Naive thymus-derived CD4-positive, alpha-beta T cell (primary cell): ENCODE measurements around the gene CPNE9. TPM values are rescaled to one million over a fixed set of nuclear protein-coding genes. Genes with fewer than 3 reads are reported as not detected.

Experiments
- ATAC-seq: fragments of 150-1000 bp; cut with Tn5 transposase; 2 replicates; pipeline ENCODE4 v1.10.0; 2021; ENCODE audit warnings: mild to moderate bottlenecking, moderate library complexity
- CTCF ChIA-PET: fragments of 350-600 bp; sonication (Branson Sonifier 250); formaldehyde crosslinking; loops from one replicate; lab custom pipeline; 2021; ENCODE audit warnings: antibody characterized with exemption; lab: Charles Lee
- POLR2A ChIA-PET: fragments of 350-600 bp; sonication (Branson Sonifier 250); formaldehyde crosslinking; loops from one replicate; lab custom pipeline; 2021; ENCODE audit warnings: antibody characterized with exemption, inconsistent platforms; lab: Charles Lee
- DNase-seq, 9 donors: peaks; one replicate each; pipeline versions ENCODE4 v3.0.0 to v3.0.0-alpha.2; 2020 to 2022; ENCODE audit warnings: mixed read lengths in 1 of 9
- H3K27ac ChIP-seq: one replicate; pipeline ENCODE4 v1.7.0; 2013; ENCODE audit warnings: mild to moderate bottlenecking, low read depth, low read length, moderate library complexity
- H3K27me3 ChIP-seq, 2 donors: one replicate each; pipeline ENCODE4 v1.7.0; 2013; ENCODE audit warnings: low read length in 2 of 2, mild to moderate bottlenecking in 2 of 2, moderate library complexity in 2 of 2; ENCODE audit not compliant: control insufficient read depth in 2 of 2, insufficient read depth in 2 of 2
- H3K36me3 ChIP-seq, 3 experiments: 1 replicate in 2 of 3; 2 replicates in 1 of 3; pipeline ENCODE4 v1.7.0; 2013; ENCODE audit warnings: low read length in 3 of 3, mild to moderate bottlenecking in 3 of 3, moderate library complexity in 1 of 3; ENCODE audit not compliant: insufficient read depth in 3 of 3, control insufficient read depth in 2 of 3
- H3K4me1 ChIP-seq, 2 donors: one replicate each; pipeline ENCODE4 v1.7.0; 2013; ENCODE audit warnings: low read length in 2 of 2, mild to moderate bottlenecking in 2 of 2, moderate library complexity in 1 of 2; ENCODE audit not compliant: control insufficient read depth in 2 of 2, insufficient read depth in 2 of 2
- H3K4me3 ChIP-seq: 2 replicates; pipeline ENCODE4 v1.7.0; 2013; ENCODE audit warnings: mild to moderate bottlenecking, low read length
- H3K9me3 ChIP-seq, 3 experiments: 1 replicate in 2 of 3; 2 replicates in 1 of 3; pipeline ENCODE4 v1.7.0; 2013; ENCODE audit warnings: low read length in 3 of 3; ENCODE audit not compliant: control insufficient read depth in 2 of 3
- H3K27ac Mint-ChIP-seq, 9 donors: one replicate each; pipeline ENCODE4 v1.8.0; 2020 to 2022; ENCODE audit warnings: mixed read lengths in 9 of 9, mild to moderate bottlenecking in 8 of 9, moderate library complexity in 5 of 9, inconsistent platforms in 2 of 9
- H3K27me3 Mint-ChIP-seq, 5 donors: one replicate each; pipeline ENCODE4 v1.8.0; 2021 to 2022; ENCODE audit warnings: mixed read lengths in 5 of 5, mild to moderate bottlenecking in 1 of 5
- H3K36me3 Mint-ChIP-seq, 5 donors: one replicate each; pipeline ENCODE4 v1.8.0; 2020 to 2022; ENCODE audit warnings: mixed read lengths in 5 of 5, mild to moderate bottlenecking in 3 of 5, inconsistent platforms in 1 of 5
- H3K4me1 Mint-ChIP-seq, 7 donors: one replicate each; pipeline ENCODE4 v1.8.0; 2020 to 2022; ENCODE audit warnings: mixed read lengths in 7 of 7, mild to moderate bottlenecking in 3 of 7, inconsistent platforms in 1 of 7
- H3K4me3 Mint-ChIP-seq, 10 donors: one replicate each; pipeline ENCODE4 v1.8.0; 2020 to 2022; ENCODE audit warnings: mild to moderate bottlenecking in 10 of 10, mixed read lengths in 10 of 10, moderate library complexity in 6 of 10, inconsistent platforms in 2 of 10
- H3K9me3 Mint-ChIP-seq, 11 donors: one replicate each; pipeline ENCODE4 v1.8.0; 2020 to 2022; ENCODE audit warnings: mixed read lengths in 11 of 11, mild to moderate bottlenecking in 4 of 11, inconsistent platforms in 1 of 11, moderate library complexity in 1 of 11
- intact Hi-C, 2 donors: fragments of 100-400 bp; cut with micrococcal nuclease; formaldehyde crosslinking; loops; one replicate each; pipeline ENCODE4 v1.15.1; 2023
- polyA plus RNA-seq, 2 donors: library from polyadenylated mRNA; unstranded; fragments of 300-500 nt; fragmentation: Illumina TruSeq; gene quantifications; one replicate each; pipeline ENCODE4 v1.2.3, GENCODE V29; 2021
- total RNA-seq, 6 experiments: library from RNA in 5 of 6; stranded (reverse) in 5 of 6; gene quantifications; 1 replicate in 5 of 6; 2 replicates in 1 of 6; pipeline ENCODE4 v1.2.3 and lab custom pipeline; 2021 to 2026

CPNE9 gene
- total and polyA plus RNA-seq, 7 experiments from 2014 or later: 0.16 to 1.2 (median 0.51) TPM; not detected in 3

GRCh38 chr3:9691636-9692035 lies 12.0 kb upstream of the CPNE9 start:
- no peaks in the 10 kb centered on the region for H3K9me3 ChIP-seq
- Mint-ChIP-seq H3K4me1 (peaks cover 0 to 2% (median 0%) of the 10 kb centered on the region in 7 donors), H3K36me3 (peaks cover 11 to 78% (median 17%) of the 10 kb centered on the region in 5 donors), H3K27me3 (no peaks in the 10 kb centered on the region), H3K27ac (no peak overlapping the region), H3K4me3 (no peak overlapping the region), H3K9me3 (peaks cover 0 to 3% (median 0%) of the 10 kb centered on the region in 11 donors)
- CTCF ChIA-PET: no interaction called here
- POLR2A ChIA-PET: no interaction called here
- H3K27me3 ChIP-seq: no peaks in the 10 kb centered on the region
- H3K27ac ChIP-seq: no peak overlapping the region
- DNase-seq (no peak), ATAC-seq (no peak)
- no peak overlapping the region for H3K4me3 ChIP-seq
- H3K4me1 ChIP-seq: no peaks in the 10 kb centered on the region
- H3K36me3 ChIP-seq: peaks cover 20 to 100% (median 28%) of the 10 kb centered on the region in 3 experiments
- intact Hi-C loops: no loop called here

- CTCF ChIA-PET: no interaction called here
- no peaks in the 10 kb centered on the region for H3K27me3 ChIP-seq
- H3K9me3 ChIP-seq: no peaks in the 10 kb centered on the region
- Mint-ChIP-seq H3K36me3 (peaks cover 12 to 76% (median 20%) of the 10 kb centered on the region in 5 donors), H3K4me3 (no peak overlapping the region), H3K4me1 (peaks cover 0 to 2% (median 0%) of the 10 kb centered on the region in 7 donors), H3K9me3 (peaks cover 0 to 3% (median 0%) of the 10 kb centered on the region in 11 donors), H3K27me3 (no peaks in the 10 kb centered on the region), H3K27ac (no peak overlapping the region)
- H3K4me1 ChIP-seq: no peaks in the 10 kb centered on the region
- H3K27ac ChIP-seq: no peak overlapping the region
- no peak overlapping the region for H3K4me3 ChIP-seq
- peaks cover 20 to 100% (median 28%) of the 10 kb centered on the region in 3 experiments for H3K36me3 ChIP-seq
- intact Hi-C loops: no loop called here
- DNase-seq (no peak), ATAC-seq (no peak)
- POLR2A ChIA-PET: no interaction called here
These were observed 11.2 kb upstream of the CPNE9 start for GRCh38 chr3:9692416-9692815.

- Histone ChIP-seq H3K9me3 (no peaks in the 10 kb centered on the region), H3K27ac (no peak overlapping the region), H3K4me3 (no peak overlapping the region), H3K4me1 (no peaks in the 10 kb centered on the region), H3K36me3 (peaks cover 0 to 91% (median 18%) of the 10 kb centered on the region in 3 experiments), H3K27me3 (no peaks in the 10 kb centered on the region)
- H3K4me1 Mint-ChIP-seq: peaks cover 0 to 2% (median 0%) of the 10 kb centered on the region in 7 donors
- peaks cover 8 to 75% (median 24%) of the 10 kb centered on the region in 5 donors for H3K36me3 Mint-ChIP-seq
- peak overlapping the region in 1 of 9 donors; percentile 58 for H3K27ac Mint-ChIP-seq
- no peaks in the 10 kb centered on the region for H3K27me3 Mint-ChIP-seq
- CTCF ChIA-PET: no interaction called here
- H3K9me3 Mint-ChIP-seq: peaks cover 0 to 3% (median 0%) of the 10 kb centered on the region in 11 donors
- DNase-seq (no peak), ATAC-seq (no peak)
- no peak overlapping the region for H3K4me3 Mint-ChIP-seq
- POLR2A ChIA-PET: no interaction called here
- intact Hi-C loops: no loop called here
These were observed 8.3 kb upstream of the CPNE9 start for GRCh38 chr3:9695345-9695744.

- Mint-ChIP-seq H3K27ac (peak overlapping the region in 3 of 9 donors; percentile 36 to 58 (median 48)), H3K36me3 (peaks cover 8 to 72% (median 25%) of the 10 kb centered on the region in 5 donors), H3K27me3 (no peaks in the 10 kb centered on the region), H3K4me3 (no peak overlapping the region), H3K4me1 (peaks cover 0 to 2% (median 0%) of the 10 kb centered on the region in 7 donors), H3K9me3 (peaks cover 0 to 3% (median 0%) of the 10 kb centered on the region in 11 donors)
- DNase-seq: no peak
- Histone ChIP-seq H3K4me3 (no peak overlapping the region), H3K9me3 (no peaks in the 10 kb centered on the region), H3K36me3 (peaks cover 0 to 91% (median 14%) of the 10 kb centered on the region in 3 experiments), H3K27me3 (no peaks in the 10 kb centered on the region), H3K4me1 (no peaks in the 10 kb centered on the region), H3K27ac (no peak overlapping the region)
- intact Hi-C loops: no loop called here
- ATAC-seq: no peak
- ChIA-PET POLR2A (no interaction called here), CTCF (no interaction called here)
These were observed 7.9 kb upstream of the CPNE9 start for GRCh38 chr3:9695746-9696145.

- H3K4me1 Mint-ChIP-seq: peaks cover 0 to 2% (median 0%) of the 10 kb centered on the region in 7 donors
- CTCF ChIA-PET: no interaction called here
- Histone ChIP-seq H3K36me3 (peaks cover 0 to 90% (median 8%) of the 10 kb centered on the region in 3 experiments), H3K4me3 (no peak overlapping the region), H3K9me3 (no peaks in the 10 kb centered on the region), H3K4me1 (no peaks in the 10 kb centered on the region), H3K27me3 (no peaks in the 10 kb centered on the region), H3K27ac (no peak overlapping the region)
- H3K36me3 Mint-ChIP-seq: peaks cover 8 to 75% (median 31%) of the 10 kb centered on the region in 5 donors
- POLR2A ChIA-PET: interaction anchor here (0.6 kb wide), 1 partner anchor 1601 kb away, joined by 3 read pairs; no protein-coding TSS in a partner anchor
- H3K9me3 Mint-ChIP-seq: peaks cover 0 to 3% (median 0%) of the 10 kb centered on the region in 11 donors
- no peak for ATAC-seq
- no peak for DNase-seq
- H3K27me3 Mint-ChIP-seq: no peaks in the 10 kb centered on the region
- peak overlapping the region in 1 of 9 donors; percentile 48 for H3K27ac Mint-ChIP-seq
- intact Hi-C loops: no loop called here
- H3K4me3 Mint-ChIP-seq: no peak overlapping the region
These were observed 7.0 kb upstream of the CPNE9 start for GRCh38 chr3:9696480-9697220.

- CTCF ChIA-PET: no interaction called here
- POLR2A ChIA-PET: no interaction called here
- Histone ChIP-seq H3K4me1 (no peaks in the 10 kb centered on the region), H3K27me3 (no peaks in the 10 kb centered on the region), H3K36me3 (peaks cover 0 to 86% (median 13%) of the 10 kb centered on the region in 3 experiments), H3K27ac (no peak overlapping the region), H3K4me3 (no peak overlapping the region), H3K9me3 (no peaks in the 10 kb centered on the region)
- Mint-ChIP-seq H3K36me3 (peaks cover 15 to 76% (median 35%) of the 10 kb centered on the region in 5 donors), H3K27me3 (peaks cover 0 to 2% (median 2%) of the 10 kb centered on the region in 5 donors), H3K4me1 (peaks cover 0 to 3% (median 0%) of the 10 kb centered on the region in 7 donors), H3K4me3 (no peak overlapping the region), H3K9me3 (peaks cover 0 to 3% (median 0%) of the 10 kb centered on the region in 11 donors), H3K27ac (no peak overlapping the region)
- intact Hi-C loops: no loop called here
- no peak for ATAC-seq
- no peak for DNase-seq
These were observed 5.7 kb upstream of the CPNE9 start for GRCh38 chr3:9697892-9698291.
